ENCODE measurements around the gene SLC35D1.

Gene SLC35D1

GRCh38 chr1:67053785-67054772 lies at the start of gene SLC35D1:
Gene SLC35D1 (minus strand): TSS chr1:67054148. CDS start chr1:67054013, 135 bp downstream.
- Histone ChIP-seq H3K27ac (peak within 1 kb of the TSS; percentile 92), H3K4me3 (peak within 1 kb of the TSS; percentile 80)
- no peak for TF ChIP-seq CTCF (IDR thresholded peaks at IDR 0.05)
- DNase-seq (ENCODE audit: low spot score), result peak; percentile 87

- DNase-seq (ENCODE audit: low spot score), result no peak
- no peak overlapping the region for H3K27ac ChIP-seq
- TF ChIP-seq CTCF (IDR thresholded peaks at IDR 0.05), result no peak
- H3K4me3 ChIP-seq, result no peak overlapping the region
These were observed 49.6 kb upstream of the SLC35D1 start for GRCh38 chr1:67103548-67103947.

GRCh38 chr1:67100833-67101232 lies 46.9 kb upstream of the SLC35D1 start:
- no peak overlapping the region for H3K27ac ChIP-seq
- no peak for DNase-seq (ENCODE audit: low spot score)
- H3K4me3 ChIP-seq, result no peak overlapping the region
- TF ChIP-seq CTCF (IDR thresholded peaks at IDR 0.05), result no peak

GRCh38 chr1:67097305-67097704 lies 43.4 kb upstream of the SLC35D1 start:
- no peak for TF ChIP-seq CTCF (IDR thresholded peaks at IDR 0.05)
- no peak for DNase-seq (ENCODE audit: low spot score)
- Histone ChIP-seq H3K4me3 (no peak overlapping the region), H3K27ac (no peak overlapping the region)

GRCh38 chr1:67094191-67094590 lies 40.2 kb upstream of the SLC35D1 start:
- DNase-seq (ENCODE audit: low spot score), result no peak
- Histone ChIP-seq H3K4me3 (no peak overlapping the region), H3K27ac (no peak overlapping the region)
- TF ChIP-seq CTCF (IDR thresholded peaks at IDR 0.05), result no peak

- no peak for DNase-seq (ENCODE audit: low spot score)
- Histone ChIP-seq H3K27ac (no peak overlapping the region), H3K4me3 (no peak overlapping the region)
- no peak for TF ChIP-seq CTCF (IDR thresholded peaks at IDR 0.05)
These were observed 35.8 kb upstream of the SLC35D1 start for GRCh38 chr1:67089685-67090208.

Measured in coronary artery (tissue), 2 donors.